ENCODE results near the gene FYCO1. TPM values are rescaled to one million over a fixed set of nuclear protein-coding genes. Genes with fewer than 3 reads are reported as not detected.

The FYCO1 gene
- total RNA-seq, 1 donor from 2014 or later: 31.8 TPM

DNA sequence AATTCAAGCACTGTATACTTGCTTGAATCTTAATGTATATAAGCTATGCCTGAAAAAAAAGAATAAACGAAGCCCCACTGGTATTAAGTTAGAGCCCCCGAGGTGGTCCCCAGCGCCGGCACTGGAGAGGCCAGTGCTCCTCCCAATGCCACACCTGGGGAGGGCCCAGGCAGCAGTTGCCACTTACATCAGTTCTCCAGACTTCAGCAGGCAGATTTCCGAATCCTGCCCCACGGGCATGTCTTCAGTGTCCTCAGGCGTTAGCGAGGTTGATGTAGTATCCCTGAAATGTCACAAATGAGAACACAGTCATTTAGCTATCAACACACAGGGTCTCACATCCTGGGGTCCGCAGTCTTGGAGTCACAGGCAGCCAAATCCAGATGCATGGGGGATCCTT is 59.4 kb downstream of the FYCO1 start:
- H3K9me3 Mint-ChIP-seq (ENCODE audit: unreplicated experiment): no peaks in the 10 kb centered on the region
- no peak overlapping the region for H3K27ac Mint-ChIP-seq (ENCODE audit: unreplicated experiment)
- TF ChIP-seq, protein P1, sequence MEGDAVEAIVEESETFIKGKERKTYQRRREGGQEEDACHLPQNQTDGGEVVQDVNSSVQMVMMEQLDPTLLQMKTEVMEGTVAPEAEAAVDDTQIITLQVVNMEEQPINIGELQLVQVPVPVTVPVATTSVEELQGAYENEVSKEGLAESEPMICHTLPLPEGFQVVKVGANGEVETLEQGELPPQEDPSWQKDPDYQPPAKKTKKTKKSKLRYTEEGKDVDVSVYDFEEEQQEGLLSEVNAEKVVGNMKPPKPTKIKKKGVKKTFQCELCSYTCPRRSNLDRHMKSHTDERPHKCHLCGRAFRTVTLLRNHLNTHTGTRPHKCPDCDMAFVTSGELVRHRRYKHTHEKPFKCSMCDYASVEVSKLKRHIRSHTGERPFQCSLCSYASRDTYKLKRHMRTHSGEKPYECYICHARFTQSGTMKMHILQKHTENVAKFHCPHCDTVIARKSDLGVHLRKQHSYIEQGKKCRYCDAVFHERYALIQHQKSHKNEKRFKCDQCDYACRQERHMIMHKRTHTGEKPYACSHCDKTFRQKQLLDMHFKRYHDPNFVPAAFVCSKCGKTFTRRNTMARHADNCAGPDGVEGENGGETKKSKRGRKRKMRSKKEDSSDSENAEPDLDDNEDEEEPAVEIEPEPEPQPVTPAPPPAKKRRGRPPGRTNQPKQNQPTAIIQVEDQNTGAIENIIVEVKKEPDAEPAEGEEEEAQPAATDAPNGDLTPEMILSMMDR (IDR thresholded peaks at IDR 0.05): no peak
- peaks cover 32% of the 10 kb centered on the region for H3K36me3 Mint-ChIP-seq (ENCODE audit: unreplicated experiment)
- H3K4me3 Mint-ChIP-seq (ENCODE audit: unreplicated experiment): no peak overlapping the region
- DNase-seq (ENCODE audit: extremely low spot score, unreplicated experiment): no peak
- no peaks in the 10 kb centered on the region for H3K4me1 Mint-ChIP-seq (ENCODE audit: unreplicated experiment)
- no peaks in the 10 kb centered on the region for H3K27me3 Mint-ChIP-seq (ENCODE audit: unreplicated experiment)

GRCh38 chr3:45933591-45933990 is 62.0 kb downstream of the FYCO1 start:
- H3K9me3 Mint-ChIP-seq (ENCODE audit: unreplicated experiment): no peaks in the 10 kb centered on the region
- DNase-seq (ENCODE audit: extremely low spot score, unreplicated experiment): no peak
- H3K27ac Mint-ChIP-seq (ENCODE audit: unreplicated experiment): no peak overlapping the region
- TF ChIP-seq, protein P1 (IDR thresholded peaks at IDR 0.05): no peak
- H3K4me1 Mint-ChIP-seq (ENCODE audit: unreplicated experiment): no peaks in the 10 kb centered on the region
- H3K27me3 Mint-ChIP-seq (ENCODE audit: unreplicated experiment): no peaks in the 10 kb centered on the region
- peaks cover 50% of the 10 kb centered on the region for H3K36me3 Mint-ChIP-seq (ENCODE audit: unreplicated experiment)
- H3K4me3 Mint-ChIP-seq (ENCODE audit: unreplicated experiment): no peak overlapping the region

DNA sequence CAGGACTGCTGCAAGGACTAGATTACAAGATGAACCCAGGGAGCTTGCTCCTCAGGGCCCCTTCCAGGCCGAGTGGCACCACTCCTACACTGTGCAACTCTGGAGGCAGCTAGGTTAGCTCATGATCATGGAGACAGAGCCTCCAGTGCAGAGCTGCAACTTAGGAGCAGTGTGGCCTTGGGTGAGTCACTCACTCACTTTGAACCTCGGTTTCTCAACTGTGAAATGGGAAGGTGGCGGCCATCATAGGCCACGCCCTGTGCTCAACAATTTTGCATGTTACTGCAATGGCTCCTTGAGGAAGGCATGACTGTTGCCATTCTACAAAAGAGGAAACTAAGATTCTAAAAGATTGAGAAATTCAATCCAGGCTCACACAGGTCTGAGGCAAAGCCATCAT is 63.5 kb downstream of the FYCO1 start:
- no peak overlapping the region for H3K4me3 Mint-ChIP-seq (ENCODE audit: unreplicated experiment)
- DNase-seq (ENCODE audit: extremely low spot score, unreplicated experiment): no peak
- no peak overlapping the region for H3K27ac Mint-ChIP-seq (ENCODE audit: unreplicated experiment)
- H3K36me3 Mint-ChIP-seq (ENCODE audit: unreplicated experiment): peaks cover 55% of the 10 kb centered on the region
- TF ChIP-seq, protein P1 (IDR thresholded peaks at IDR 0.05): no peak
- no peaks in the 10 kb centered on the region for H3K27me3 Mint-ChIP-seq (ENCODE audit: unreplicated experiment)
- H3K4me1 Mint-ChIP-seq (ENCODE audit: unreplicated experiment): no peaks in the 10 kb centered on the region
- H3K9me3 Mint-ChIP-seq (ENCODE audit: unreplicated experiment): no peaks in the 10 kb centered on the region

- no peaks in the 10 kb centered on the region for H3K27me3 Mint-ChIP-seq (ENCODE audit: unreplicated experiment)
- H3K9me3 Mint-ChIP-seq (ENCODE audit: unreplicated experiment): no peaks in the 10 kb centered on the region
- no peak overlapping the region for H3K4me3 Mint-ChIP-seq (ENCODE audit: unreplicated experiment)
- no peaks in the 10 kb centered on the region for H3K4me1 Mint-ChIP-seq (ENCODE audit: unreplicated experiment)
- H3K36me3 Mint-ChIP-seq (ENCODE audit: unreplicated experiment): peaks cover 59% of the 10 kb centered on the region
- TF ChIP-seq, protein P1 (IDR thresholded peaks at IDR 0.05): no peak
- no peak for DNase-seq (ENCODE audit: extremely low spot score, unreplicated experiment)
- no peak overlapping the region for H3K27ac Mint-ChIP-seq (ENCODE audit: unreplicated experiment)
Observed at GRCh38 chr3:45931496-45931895, 64.1 kb downstream of the FYCO1 start.

DNA sequence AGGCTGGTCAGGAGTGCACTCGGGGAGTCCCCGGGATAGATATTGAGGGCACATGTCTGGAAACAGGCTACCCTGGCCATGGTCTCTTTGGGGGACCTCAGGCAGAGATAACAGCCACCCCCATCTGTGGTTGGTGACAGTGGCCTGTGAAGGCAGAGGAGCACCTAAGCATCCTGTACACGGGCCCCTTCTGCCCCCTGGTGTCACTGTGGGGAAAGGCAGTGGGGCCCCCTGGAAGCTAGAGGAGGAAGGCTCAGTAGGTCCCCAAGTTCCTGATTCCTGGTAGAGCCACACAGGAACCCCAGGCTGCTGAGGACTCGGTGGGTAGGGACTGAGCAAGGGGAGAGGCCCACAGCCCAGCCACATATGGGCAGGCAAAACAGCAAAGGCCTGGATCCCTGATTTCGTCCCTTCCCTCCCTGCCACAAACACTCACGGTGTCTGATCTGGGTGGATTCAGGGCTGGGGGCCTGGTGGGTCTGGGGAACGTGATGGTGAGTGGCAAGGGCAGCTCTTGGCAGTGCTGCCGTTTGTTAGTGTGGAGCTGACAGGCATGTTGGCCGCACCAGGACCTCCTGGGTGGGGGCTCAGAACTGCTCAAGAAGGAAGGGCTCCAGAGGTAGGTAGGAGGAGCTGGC is 66.5 kb downstream of the FYCO1 start:
- TF ChIP-seq, protein P1 (IDR thresholded peaks at IDR 0.05): peak; percentile 66
- H3K27me3 Mint-ChIP-seq (ENCODE audit: unreplicated experiment): no peaks in the 10 kb centered on the region
- H3K9me3 Mint-ChIP-seq (ENCODE audit: unreplicated experiment): no peaks in the 10 kb centered on the region
- no peak for DNase-seq (ENCODE audit: extremely low spot score, unreplicated experiment)
- no peaks in the 10 kb centered on the region for H3K4me1 Mint-ChIP-seq (ENCODE audit: unreplicated experiment)
- H3K36me3 Mint-ChIP-seq (ENCODE audit: unreplicated experiment): peaks cover 49% of the 10 kb centered on the region
- no peak overlapping the region for H3K27ac Mint-ChIP-seq (ENCODE audit: unreplicated experiment)
- no peak overlapping the region for H3K4me3 Mint-ChIP-seq (ENCODE audit: unreplicated experiment)
